DND-41 (cell line): Measurements from ENCODE around the gene NBPF4.

Experiments used
- ATAC-seq: fragments of 200-7000 bp; cut with Tn5 transposase; 3 replicates; pipeline ENCODE4 v1.9.1; 2021; ENCODE audit warnings: low read depth; ENCODE audit not compliant: insufficient read depth
- DNase-seq: peaks from one replicate; pipeline ENCODE4 v3.0.0-alpha.2; 2020
- H2AFZ ChIP-seq: 2 replicates; pipeline ENCODE4 v1.6.0; 2012; ENCODE audit warnings: low read depth, low read length
- H3K27ac ChIP-seq: 2 replicates; pipeline ENCODE4 v1.5.1; 2012; ENCODE audit warnings: low read length, inconsistent platforms
- H3K27me3 ChIP-seq: fragments of 200-600 bp; sonication (generic); 2 replicates; pipeline ENCODE4 v1.6.0; 2012; ENCODE audit warnings: low read length, mild to moderate bottlenecking, inconsistent platforms; ENCODE audit not compliant: insufficient read depth, poor library complexity
- H3K36me3 ChIP-seq: 2 replicates; pipeline ENCODE4 v1.5.1; 2012; ENCODE audit warnings: low read length, inconsistent platforms; ENCODE audit not compliant: insufficient read depth
- H3K4me1 ChIP-seq: 2 replicates; pipeline ENCODE4 v1.5.1; 2012; ENCODE audit warnings: mild to moderate bottlenecking, low read length; ENCODE audit not compliant: insufficient read depth
- H3K4me2 ChIP-seq: 2 replicates; pipeline ENCODE4 v1.6.0; 2012; ENCODE audit warnings: mild to moderate bottlenecking, moderate library complexity, low read length, inconsistent platforms; ENCODE audit not compliant: insufficient read depth
- H3K4me3 ChIP-seq, 2 experiments: fragments of 200-600 bp in 1 of 2; shearing (Covaris generic) in 1 of 2; 2 replicates each; pipeline ENCODE4 v1.5.1; 2012 to 2016; ENCODE audit warnings: inconsistent platforms in 2 of 2, low read length in 2 of 2, mild to moderate bottlenecking in 2 of 2, low read depth in 1 of 2, moderate library complexity in 1 of 2
- H3K79me2 ChIP-seq: 2 replicates; pipeline ENCODE4 v1.6.0; 2012; ENCODE audit warnings: low read length, inconsistent platforms; ENCODE audit not compliant: insufficient read depth
- H3K9ac ChIP-seq: 2 replicates; pipeline ENCODE4 v1.6.0; 2012; ENCODE audit warnings: low read depth, mild to moderate bottlenecking, inconsistent platforms, low read length, moderate library complexity
- H3K9me3 ChIP-seq: 2 replicates; pipeline ENCODE4 v1.5.1; 2012; ENCODE audit warnings: low read length, moderate library complexity, mild to moderate bottlenecking, inconsistent platforms; ENCODE audit not compliant: insufficient read depth, severe bottlenecking
- H4K20me1 ChIP-seq: 2 replicates; pipeline ENCODE4 v1.6.0; 2012; ENCODE audit warnings: low read length; ENCODE audit not compliant: insufficient read depth
- CTCF ChIP-seq: IDR thresholded peaks from 2 replicates; pipeline ENCODE4 v1.5.1; 2012; ENCODE audit warnings: borderline replicate concordance, low read length, moderate library complexity, mild to moderate bottlenecking; ENCODE audit not compliant: poor library complexity, severe bottlenecking; ENCODE audit errors: extremely low read depth
- EZH2 ChIP-seq: IDR thresholded peaks from 3 replicates; pipeline ENCODE4 v1.6.1; 2012; ENCODE audit warnings: borderline replicate concordance, low read depth, mild to moderate bottlenecking, moderate library complexity, low read length, inconsistent platforms; ENCODE audit not compliant: severe bottlenecking

NBPF4 gene

DNA sequence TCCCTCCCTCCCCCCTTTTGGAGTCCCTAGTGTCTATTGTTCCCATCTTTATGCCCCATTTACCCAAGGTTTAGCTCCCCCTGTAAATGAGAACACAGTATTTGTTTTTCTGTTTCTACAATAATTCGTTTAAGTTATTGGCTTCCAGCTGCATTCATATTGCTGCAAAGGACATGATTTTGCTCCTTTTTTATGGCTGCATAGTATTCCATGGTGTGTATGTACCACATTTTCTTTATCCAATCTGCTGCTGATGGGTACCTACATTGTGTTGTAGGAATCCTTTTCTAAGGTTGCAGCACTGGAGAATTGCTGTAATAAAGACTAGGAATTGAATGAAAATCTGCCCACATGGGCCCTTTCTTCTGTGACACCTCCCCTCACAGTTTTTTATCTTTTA lies 50.5 kb downstream of the NBPF4 start:
- no peak overlapping the region for H3K4me2 ChIP-seq
- H3K9ac ChIP-seq, result no peak overlapping the region
- no peak overlapping the region for H3K27ac ChIP-seq
- H3K36me3 ChIP-seq, result peaks cover 42% of the 10 kb centered on the region
- ATAC-seq, result no peak
- TF ChIP-seq EZH2 (no peak), CTCF (no peak)
- H3K27me3 ChIP-seq, result no peaks in the 10 kb centered on the region
- peaks cover 38% of the 10 kb centered on the region for H3K79me2 ChIP-seq
- no peaks in the 10 kb centered on the region for H3K9me3 ChIP-seq
- H4K20me1 ChIP-seq, result no peaks in the 10 kb centered on the region
- H3K4me3 ChIP-seq, result no peak overlapping the region
- H3K4me1 ChIP-seq, result peaks cover 13% of the 10 kb centered on the region
- no peak overlapping the region for H2AFZ ChIP-seq
- DNase-seq, result no peak

- Histone ChIP-seq H3K4me1 (peaks cover 5% of the 10 kb centered on the region), H3K36me3 (peaks cover 41% of the 10 kb centered on the region), H3K27ac (no peak overlapping the region), H4K20me1 (no peaks in the 10 kb centered on the region), H3K79me2 (peaks cover 37% of the 10 kb centered on the region), H3K9me3 (peaks cover 4% of the 10 kb centered on the region), H2AFZ (no peak overlapping the region), H3K9ac (no peak overlapping the region), H3K4me3 (no peak overlapping the region), H3K27me3 (no peaks in the 10 kb centered on the region), H3K4me2 (no peak overlapping the region)
- ATAC-seq (no peak), DNase-seq (no peak)
- TF ChIP-seq EZH2, result no peak
- no peak for TF ChIP-seq CTCF
Measured at GRCh38 chr1:108192581-108192980, 51.3 kb downstream of the NBPF4 start.

GRCh38 chr1:108190686-108191416 lies 53.0 kb downstream of the NBPF4 start:
- no peaks in the 10 kb centered on the region for H3K27me3 ChIP-seq
- H3K4me1 ChIP-seq, result no peaks in the 10 kb centered on the region
- DNase-seq (no peak), ATAC-seq (no peak)
- peaks cover 31% of the 10 kb centered on the region for H3K36me3 ChIP-seq
- no peak overlapping the region for H3K4me3 ChIP-seq
- no peak overlapping the region for H3K9ac ChIP-seq
- no peak overlapping the region for H3K4me2 ChIP-seq
- H3K79me2 ChIP-seq, result peaks cover 32% of the 10 kb centered on the region
- no peak overlapping the region for H2AFZ ChIP-seq
- no peaks in the 10 kb centered on the region for H4K20me1 ChIP-seq
- TF ChIP-seq EZH2, result no peak
- TF ChIP-seq CTCF, result no peak
- H3K9me3 ChIP-seq, result peaks cover 4% of the 10 kb centered on the region
- H3K27ac ChIP-seq, result no peak overlapping the region
